H1 (cell line): ENCODE data around the gene DIP2C.

Source experiments
- GABPA ChIP-seq: IDR thresholded peaks from 2 replicates; pipeline ENCODE4 v1.6.1; 2011; ENCODE audit warnings: mild to moderate bottlenecking, low read length, moderate library complexity, borderline replicate concordance; ENCODE audit not compliant: insufficient read depth
- MAFK ChIP-seq: IDR thresholded peaks from 2 replicates; pipeline ENCODE4 v1.6.1; 2012; ENCODE audit warnings: low read depth, mild to moderate bottlenecking, improper control_type of control experiment, low read length
- POLR2A ChIP-seq, 2 experiments: IDR thresholded peaks; 1 replicate in 1 of 2; 2 replicates in 1 of 2; pipeline ENCODE4 v1.6.1; 2011; ENCODE audit warnings: low read depth in 2 of 2, low read length in 2 of 2, mild to moderate bottlenecking in 2 of 2; ENCODE audit errors: control extremely low read depth in 1 of 2
- RFX5 ChIP-seq: IDR thresholded peaks from 2 replicates; pipeline ENCODE4 v1.6.1; 2011; ENCODE audit warnings: low read depth, low read length, improper control_type of control experiment, borderline replicate concordance
- RNF2 ChIP-seq: fragments of 200-900, 300-1000 bp; sonication (generic); IDR thresholded peaks from 2 replicates; pipeline ENCODE4 v1.7.1; 2016; ENCODE audit warnings: borderline replicate concordance, low read depth, mild to moderate bottlenecking, antibody characterized with exemption, low read length; ENCODE audit not compliant: poor library complexity, severe bottlenecking; ENCODE audit errors: missing control alignments
- SP2 ChIP-seq: IDR thresholded peaks from 2 replicates; pipeline ENCODE4 v1.6.1; 2012; ENCODE audit warnings: mild to moderate bottlenecking, low read length, inconsistent platforms
- TEAD4 ChIP-seq: IDR thresholded peaks from 2 replicates; pipeline ENCODE4 v1.6.1; 2012; ENCODE audit warnings: low read depth, low read length, inconsistent platforms, mixed read lengths
- TF ChIP-seq, protein P1 (sequence below), 3 experiments: IDR thresholded peaks; 1 replicate in 2 of 3; 2 replicates in 1 of 3; pipeline versions ENCODE4 v1.5.1 to v1.6.1; 2011; ENCODE audit warnings: low read length in 3 of 3, mild to moderate bottlenecking in 3 of 3, inconsistent platforms in 2 of 3, low read depth in 1 of 3, moderate library complexity in 1 of 3; ENCODE audit not compliant: insufficient read depth in 1 of 3; ENCODE audit errors: control extremely low read depth in 1 of 3

DNA sequence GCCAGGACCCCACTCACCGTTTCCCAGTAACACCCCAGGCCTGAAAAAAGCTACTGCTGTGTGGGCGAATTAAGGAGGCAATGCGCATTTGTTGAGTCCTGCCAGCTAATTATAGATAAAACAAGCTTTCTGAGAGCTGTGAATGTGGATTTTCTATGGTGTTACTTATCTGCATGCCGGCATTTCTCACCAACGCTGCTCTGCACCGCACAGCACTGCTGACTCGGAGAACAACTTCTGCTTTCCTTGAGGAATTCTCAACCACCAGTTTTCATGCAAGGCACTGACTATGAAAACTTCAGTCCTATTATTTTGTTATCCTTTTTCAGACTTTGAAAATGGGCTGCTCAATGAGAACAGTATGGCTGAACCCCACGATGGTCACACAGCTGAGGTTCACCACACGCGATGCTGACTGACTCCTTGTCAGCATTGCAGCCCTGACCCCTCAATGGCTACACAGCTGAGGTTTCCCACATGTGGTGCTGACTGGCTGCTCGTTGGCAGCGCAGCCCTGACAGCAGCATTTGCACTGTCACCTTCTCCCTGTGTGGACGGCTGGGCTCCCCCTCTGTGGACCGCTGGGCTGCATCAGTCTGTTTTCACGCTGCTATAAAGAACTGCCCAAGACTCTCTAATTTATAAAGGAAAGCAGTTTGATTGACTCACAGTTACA is 190.6 kb downstream of the DIP2C start:
- TF ChIP-seq, protein P1, sequence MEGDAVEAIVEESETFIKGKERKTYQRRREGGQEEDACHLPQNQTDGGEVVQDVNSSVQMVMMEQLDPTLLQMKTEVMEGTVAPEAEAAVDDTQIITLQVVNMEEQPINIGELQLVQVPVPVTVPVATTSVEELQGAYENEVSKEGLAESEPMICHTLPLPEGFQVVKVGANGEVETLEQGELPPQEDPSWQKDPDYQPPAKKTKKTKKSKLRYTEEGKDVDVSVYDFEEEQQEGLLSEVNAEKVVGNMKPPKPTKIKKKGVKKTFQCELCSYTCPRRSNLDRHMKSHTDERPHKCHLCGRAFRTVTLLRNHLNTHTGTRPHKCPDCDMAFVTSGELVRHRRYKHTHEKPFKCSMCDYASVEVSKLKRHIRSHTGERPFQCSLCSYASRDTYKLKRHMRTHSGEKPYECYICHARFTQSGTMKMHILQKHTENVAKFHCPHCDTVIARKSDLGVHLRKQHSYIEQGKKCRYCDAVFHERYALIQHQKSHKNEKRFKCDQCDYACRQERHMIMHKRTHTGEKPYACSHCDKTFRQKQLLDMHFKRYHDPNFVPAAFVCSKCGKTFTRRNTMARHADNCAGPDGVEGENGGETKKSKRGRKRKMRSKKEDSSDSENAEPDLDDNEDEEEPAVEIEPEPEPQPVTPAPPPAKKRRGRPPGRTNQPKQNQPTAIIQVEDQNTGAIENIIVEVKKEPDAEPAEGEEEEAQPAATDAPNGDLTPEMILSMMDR (IDR thresholded peaks at IDR 0.05; ENCODE audit: control extremely low read depth in 1 of 3, insufficient read depth in 1 of 3, low read depth in 1 of 3, low read length in 3 of 3) = no peak
- TF ChIP-seq MAFK (no peak), RNF2 (no peak), TEAD4 (no peak), POLR2A (IDR thresholded peaks at IDR 0.05; ENCODE audit: control extremely low read depth in 1 of 2, low read depth in 2 of 2, low read length in 2 of 2) (no peak), SP2 (no peak), RFX5 (no peak), GABPA (no peak)
